Fibroblast of peridontal ligament (primary cell): ENCODE data around the gene DUSP9.
"Not testable (repeated sequence)": the region's sequence is repeated elsewhere in the genome, so short reads cannot be mapped to it uniquely, and the experiment has no call there.

Experiments
- DNase-seq: peaks from one replicate; pipeline ENCODE4 v3.0.0-alpha.2; 2010; ENCODE audit errors: extremely low read depth

Gene DUSP9

DNA sequence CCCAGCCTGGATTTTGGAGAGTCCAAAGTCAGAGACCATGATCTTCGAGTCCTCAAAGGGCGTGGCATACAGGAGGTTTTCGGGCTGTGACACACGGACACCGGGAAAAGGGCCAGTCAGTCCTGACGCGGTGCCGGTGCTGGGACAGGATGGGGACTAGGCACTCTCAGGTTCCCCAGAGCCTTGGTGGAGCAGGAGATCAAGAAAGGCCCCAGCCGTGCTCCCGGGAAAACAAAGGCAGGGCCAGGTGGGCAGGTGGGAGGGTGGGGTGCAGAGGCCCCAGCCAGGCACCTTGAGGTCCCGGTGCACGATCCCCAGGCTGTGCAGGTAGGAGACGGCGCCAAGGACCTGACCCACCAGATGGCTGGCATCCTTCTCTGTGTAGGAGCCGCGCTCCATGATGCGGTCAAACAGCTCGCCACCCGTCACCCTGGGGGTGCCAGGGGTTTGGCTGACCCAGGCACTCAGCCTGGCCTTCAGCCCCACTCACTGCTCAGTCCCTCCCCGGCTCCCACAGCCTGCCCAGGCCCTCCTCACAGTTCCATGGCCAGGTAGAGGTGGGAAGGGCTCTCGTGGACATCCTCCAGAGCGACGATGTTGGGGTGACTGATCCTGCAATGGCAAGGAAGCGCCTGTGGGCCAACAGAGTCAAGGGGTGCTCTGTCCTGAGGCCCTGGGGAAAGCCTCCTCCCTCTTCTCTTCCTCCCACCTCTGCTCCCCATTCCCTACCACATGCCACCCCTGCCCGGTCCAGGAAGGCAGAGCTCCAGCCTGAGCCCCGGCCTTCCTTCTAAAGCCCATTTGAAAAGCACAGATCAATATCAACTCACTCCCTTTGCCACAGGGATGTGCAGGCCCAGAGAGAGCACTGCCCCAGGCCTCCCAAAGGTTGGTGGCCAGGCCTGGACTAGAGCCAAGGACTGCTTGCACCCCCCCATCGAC lies 24.9 kb downstream of the DUSP9 start:
- no peak for DNase-seq

GRCh38 chrX:153672531-153673427 lies 25.8 kb downstream of the DUSP9 start:
- no peak for DNase-seq

GRCh38 chrX:153673428-153674218 lies 26.6 kb downstream of the DUSP9 start, which contains the start of gene PNCK:
TSS of gene PNCK (minus strand) at chrX:153673813. CDS start at chrX:153673076, 737 bp downstream.
- DNase-seq, result no peak

DNA sequence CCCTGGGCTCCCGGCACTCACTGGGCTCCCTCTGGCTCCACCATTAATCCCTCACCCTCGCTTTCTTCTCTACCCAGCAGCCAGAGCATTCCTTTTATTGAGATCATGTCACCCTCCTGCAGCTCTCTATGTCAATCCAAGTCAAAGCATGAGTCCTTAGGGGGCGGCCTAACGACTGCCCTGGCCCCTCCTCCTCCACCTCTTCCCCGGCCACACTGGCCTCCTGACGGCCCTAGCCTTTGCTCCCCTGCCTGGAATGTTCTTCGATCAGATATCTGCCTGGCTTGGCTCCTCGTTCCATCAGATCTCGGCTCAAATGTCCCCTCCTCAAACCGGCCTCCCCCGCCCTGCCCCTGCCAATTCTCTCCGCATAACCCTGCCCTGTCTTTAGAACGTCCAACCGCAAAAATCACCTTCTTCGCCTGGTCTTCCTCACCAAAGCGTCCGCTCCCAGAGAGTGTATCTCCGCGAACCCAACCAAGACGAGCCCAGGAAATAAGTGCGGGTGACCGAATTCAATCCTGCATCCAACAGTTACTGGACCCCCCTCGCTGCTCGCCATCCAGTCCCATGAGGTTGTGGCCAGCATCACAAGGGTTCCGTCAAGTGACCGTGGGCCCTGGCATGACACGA lies 27.3 kb downstream of the DUSP9 start:
- DNase-seq, result no peak

- no peak for DNase-seq
Measured at GRCh38 chrX:153681175-153681574, 34.2 kb downstream of the DUSP9 start.

- DNase-seq, result not testable (repeated sequence)
Measured at GRCh38 chrX:153683486-153683885, 36.5 kb downstream of the DUSP9 start.

- no peak for DNase-seq
Measured at GRCh38 chrX:153684467-153685155, 37.6 kb downstream of the DUSP9 start.

GRCh38 chrX:153685156-153685536 lies 38.1 kb downstream of the DUSP9 start:
- DNase-seq, result no peak

DNA sequence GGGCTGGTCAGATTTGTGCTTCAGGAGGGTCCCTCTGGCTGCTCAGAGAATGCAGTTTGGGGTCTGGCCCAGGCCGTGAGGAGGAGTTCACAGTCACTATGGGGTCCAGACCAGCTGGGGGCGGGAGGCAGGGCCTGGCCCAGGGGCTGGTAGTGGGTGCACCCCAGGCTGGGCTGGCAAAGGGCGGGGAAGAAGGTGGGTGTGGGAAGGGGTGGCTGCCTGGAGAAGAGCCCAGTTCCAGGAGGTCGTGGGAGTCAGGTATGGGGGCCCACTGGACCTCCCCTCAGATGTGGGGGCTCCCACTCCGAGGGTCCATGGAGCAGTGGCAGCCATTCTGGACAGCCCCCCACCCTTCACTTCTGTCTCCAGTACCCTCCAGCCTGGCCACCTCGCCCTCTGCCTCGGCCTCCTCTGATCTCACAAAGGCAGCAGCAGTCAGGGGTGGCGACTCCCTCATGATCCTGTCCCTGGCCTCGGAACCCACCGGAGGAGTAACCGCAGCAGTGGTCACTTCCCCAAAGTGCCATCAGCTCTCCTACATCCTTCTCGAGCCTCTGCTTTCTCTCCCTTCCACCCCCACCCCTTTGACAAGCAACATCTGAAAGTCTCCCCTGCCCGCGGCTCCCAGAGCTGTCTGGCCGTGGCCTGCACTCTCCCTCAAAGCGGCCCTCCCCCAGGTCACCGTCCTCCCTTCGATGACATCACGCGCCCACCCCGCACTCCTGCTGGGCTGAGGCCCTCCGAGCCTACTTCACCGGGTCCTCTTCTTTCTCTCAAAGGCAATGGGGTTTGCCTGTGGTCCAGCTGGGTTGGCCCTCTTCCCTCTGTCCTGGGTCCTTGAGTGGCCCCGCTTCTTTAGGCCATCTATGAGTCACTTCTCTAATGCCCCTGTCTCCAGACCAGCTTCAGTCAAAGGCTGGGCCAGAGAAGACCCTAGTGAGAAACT lies 39.0 kb downstream of the DUSP9 start:
- no peak for DNase-seq

GRCh38 chrX:153686711-153687110 lies 39.7 kb downstream of the DUSP9 start:
- DNase-seq, result no peak

GRCh38 chrX:153687121-153688039 lies 40.4 kb downstream of the DUSP9 start, which contains the start of gene SLC6A8:
TSS of gene SLC6A8 (plus strand) at chrX:153687926. CDS start at chrX:153688575, 649 bp downstream.
- DNase-seq, result peak; percentile 24

GRCh38 chrX:153688071-153688470 lies 41.1 kb downstream of the DUSP9 start:
- DNase-seq, result no peak

DNA sequence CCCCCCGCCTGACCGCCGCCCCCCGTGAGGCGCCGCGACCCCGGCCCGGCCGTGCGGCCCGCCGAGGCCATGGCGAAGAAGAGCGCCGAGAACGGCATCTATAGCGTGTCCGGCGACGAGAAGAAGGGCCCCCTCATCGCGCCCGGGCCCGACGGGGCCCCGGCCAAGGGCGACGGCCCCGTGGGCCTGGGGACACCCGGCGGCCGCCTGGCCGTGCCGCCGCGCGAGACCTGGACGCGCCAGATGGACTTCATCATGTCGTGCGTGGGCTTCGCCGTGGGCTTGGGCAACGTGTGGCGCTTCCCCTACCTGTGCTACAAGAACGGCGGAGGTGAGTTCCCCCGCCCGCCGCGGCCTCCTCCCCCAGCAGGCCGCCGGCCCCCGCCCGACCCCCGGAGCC lies 41.5 kb downstream of the DUSP9 start:
- DNase-seq, result no peak

GRCh38 chrX:153688911-153689590 lies 42.0 kb downstream of the DUSP9 start:
- DNase-seq, result peak; percentile 4

DNA sequence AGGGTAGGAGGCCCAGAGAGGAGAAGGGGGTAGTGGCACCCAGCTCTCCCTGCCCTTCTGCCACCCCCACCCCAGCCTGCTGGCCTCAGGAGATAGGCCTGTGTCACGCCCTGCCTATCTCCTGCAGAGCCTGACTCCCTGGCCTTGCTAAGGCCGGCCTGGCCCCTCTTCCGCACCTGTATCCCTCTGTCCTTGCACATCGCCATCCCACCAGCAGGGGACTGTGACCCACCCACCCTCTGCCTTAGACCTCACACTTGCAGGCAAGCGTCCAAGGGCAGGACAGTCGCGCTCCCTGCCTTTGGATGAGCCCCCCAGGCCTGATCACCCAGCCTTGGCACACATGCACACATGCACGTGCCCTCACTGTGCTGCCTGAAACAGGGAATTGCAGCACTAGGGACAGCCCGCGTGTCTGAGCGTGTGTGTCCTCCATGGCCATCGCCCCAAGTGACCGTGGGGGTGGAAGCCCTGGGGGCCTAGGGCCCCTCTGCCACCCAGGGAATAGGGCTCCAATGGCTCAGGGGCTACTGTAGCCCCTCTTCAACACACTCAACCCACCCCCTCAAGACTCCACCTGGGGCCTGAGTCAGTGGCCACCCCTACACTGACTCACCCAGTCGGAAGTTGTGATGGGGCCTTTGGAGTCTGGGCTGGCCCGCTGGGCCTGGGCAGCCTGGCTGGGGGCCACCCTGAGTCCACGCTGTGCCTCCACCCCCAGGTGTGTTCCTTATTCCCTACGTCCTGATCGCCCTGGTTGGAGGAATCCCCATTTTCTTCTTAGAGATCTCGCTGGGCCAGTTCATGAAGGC lies 42.9 kb downstream of the DUSP9 start:
- DNase-seq, result no peak

- no peak for DNase-seq
Measured at GRCh38 chrX:153690466-153690865, 43.5 kb downstream of the DUSP9 start.
